GM12878 (cell line): ENCODE data around the gene KEL.

ENCODE experiments used
- CBX5 ChIP-seq: sonication (generic); IDR thresholded peaks from 2 replicates; pipeline ENCODE4 v1.6.1; 2016; ENCODE audit warnings: low read depth, moderate library complexity, mild to moderate bottlenecking, inconsistent platforms
- HCFC1 ChIP-seq: fragments of 150-350 bp; IDR thresholded peaks from 2 replicates; pipeline ENCODE4 v1.6.1; 2014; ENCODE audit warnings: low read length
- MYC ChIP-seq: IDR thresholded peaks from 2 replicates; pipeline ENCODE4 v1.6.1; 2011; ENCODE audit warnings: mild to moderate bottlenecking, low read length, moderate library complexity, inconsistent platforms; ENCODE audit not compliant: insufficient read depth, insufficient replicate concordance, insufficient read length, severe bottlenecking
- USF2 ChIP-seq: IDR thresholded peaks from 2 replicates; pipeline ENCODE4 v1.6.1; 2011; ENCODE audit warnings: low read depth, low read length, improper control_type of control experiment, borderline replicate concordance

DNA sequence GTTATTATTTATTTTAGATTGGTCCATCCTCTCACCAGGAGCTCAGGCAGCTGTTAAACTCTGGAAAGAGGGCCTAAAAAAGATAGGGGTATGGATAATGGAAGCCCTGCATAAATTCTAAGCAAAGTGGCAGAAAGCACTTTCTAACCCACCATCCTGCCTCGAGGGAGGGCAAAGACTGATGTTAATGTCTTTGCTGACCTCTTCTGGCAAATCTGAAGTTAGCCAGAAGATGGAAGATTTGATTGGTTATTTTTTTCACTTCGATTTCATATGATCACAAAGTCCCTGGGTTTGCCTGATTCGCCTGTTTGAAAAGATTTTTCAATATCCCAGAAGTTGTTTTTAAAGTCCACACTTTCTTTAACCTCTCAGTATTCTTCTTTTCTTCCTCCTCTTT is 39.9 kb upstream of the KEL start:
- TF ChIP-seq HCFC1 (no peak), USF2 (no peak), CBX5 (no peak), MYC (no peak)
